Measurements from ENCODE around the gene P4HB.

P4HB gene

DNA sequence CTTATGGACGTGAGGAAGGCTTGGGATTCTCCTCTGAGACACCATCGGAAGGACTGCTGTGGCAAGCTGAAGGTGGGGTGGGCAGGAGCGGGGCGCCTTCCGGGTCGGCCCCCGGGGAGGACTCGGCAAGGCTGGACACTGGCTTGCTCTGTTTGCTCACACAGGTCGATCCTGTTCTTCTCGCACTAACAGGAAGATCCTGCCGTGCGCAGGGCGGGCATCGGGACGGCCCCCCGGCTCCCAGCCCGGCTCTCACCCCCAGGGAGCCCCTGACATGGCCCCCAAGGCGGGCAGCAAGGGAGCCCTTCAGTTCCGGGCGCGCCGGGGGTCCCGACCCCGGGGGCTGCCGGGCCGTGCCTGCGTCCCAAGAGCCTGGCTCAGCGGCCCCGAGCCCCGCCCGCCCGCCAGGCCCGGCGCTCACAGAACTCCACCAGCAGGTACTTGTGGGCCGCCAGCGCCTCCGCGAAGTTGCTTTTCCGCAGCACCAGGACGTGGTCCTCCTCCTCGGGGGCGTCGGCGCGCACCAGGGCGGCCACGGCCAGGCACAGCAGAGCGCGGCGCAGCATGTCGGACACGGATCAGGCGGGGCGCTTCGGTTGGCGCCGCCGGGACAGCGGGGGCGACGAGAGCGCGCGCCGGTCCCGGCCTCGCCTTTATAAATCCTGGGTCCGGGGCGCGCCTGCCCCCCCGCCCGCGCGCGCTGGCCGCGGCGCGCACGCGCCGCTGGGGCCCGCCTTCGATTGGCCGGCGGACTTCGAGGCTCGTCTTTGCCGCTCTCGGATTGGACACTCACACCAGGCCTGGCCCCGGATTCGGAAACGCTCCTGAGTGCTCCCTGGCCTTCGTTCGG is at the start of gene P4HB:
TSS of gene P4HB (minus strand) at position 630 of the 850 bp plus-strand sequence. CDS start at position 566, 64 bp downstream.
- peak in 1 of 3 donors; percentile 88 for DNase-seq (ENCODE audit: low read depth in 3 of 3, low spot score in 1 of 3)

DNA sequence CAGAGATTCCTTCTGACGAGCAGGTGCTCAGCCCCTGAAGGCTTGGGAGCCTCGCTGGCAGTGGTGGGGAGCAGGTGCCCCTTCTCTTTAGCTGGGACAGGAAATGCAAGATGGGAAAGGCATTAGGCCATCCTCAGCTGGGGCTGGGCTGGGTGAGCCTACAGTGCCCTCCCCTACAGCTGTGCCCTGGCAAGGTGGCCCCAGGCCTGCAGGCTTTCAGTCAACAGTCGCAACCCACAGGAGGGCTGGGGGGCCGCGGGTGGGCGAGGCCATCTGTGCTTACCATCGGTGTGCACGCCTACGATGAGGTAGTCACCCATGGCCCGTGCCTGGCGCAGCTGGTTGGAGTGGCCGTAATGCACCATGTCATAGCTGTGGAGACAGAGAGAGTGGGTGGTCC is 48.9 kb upstream of the P4HB start:
- no peak for DNase-seq (ENCODE audit: low read depth in 3 of 3, low spot score in 1 of 3)

GRCh38 chr17:81908793-81909192 is 48.5 kb upstream of the P4HB start:
- DNase-seq (ENCODE audit: low read depth in 3 of 3, low spot score in 1 of 3), result no peak

- no peak for DNase-seq (ENCODE audit: low read depth in 3 of 3, low spot score in 1 of 3)
Measured at GRCh38 chr17:81907219-81908145, 47.1 kb upstream of the P4HB start.

DNA sequence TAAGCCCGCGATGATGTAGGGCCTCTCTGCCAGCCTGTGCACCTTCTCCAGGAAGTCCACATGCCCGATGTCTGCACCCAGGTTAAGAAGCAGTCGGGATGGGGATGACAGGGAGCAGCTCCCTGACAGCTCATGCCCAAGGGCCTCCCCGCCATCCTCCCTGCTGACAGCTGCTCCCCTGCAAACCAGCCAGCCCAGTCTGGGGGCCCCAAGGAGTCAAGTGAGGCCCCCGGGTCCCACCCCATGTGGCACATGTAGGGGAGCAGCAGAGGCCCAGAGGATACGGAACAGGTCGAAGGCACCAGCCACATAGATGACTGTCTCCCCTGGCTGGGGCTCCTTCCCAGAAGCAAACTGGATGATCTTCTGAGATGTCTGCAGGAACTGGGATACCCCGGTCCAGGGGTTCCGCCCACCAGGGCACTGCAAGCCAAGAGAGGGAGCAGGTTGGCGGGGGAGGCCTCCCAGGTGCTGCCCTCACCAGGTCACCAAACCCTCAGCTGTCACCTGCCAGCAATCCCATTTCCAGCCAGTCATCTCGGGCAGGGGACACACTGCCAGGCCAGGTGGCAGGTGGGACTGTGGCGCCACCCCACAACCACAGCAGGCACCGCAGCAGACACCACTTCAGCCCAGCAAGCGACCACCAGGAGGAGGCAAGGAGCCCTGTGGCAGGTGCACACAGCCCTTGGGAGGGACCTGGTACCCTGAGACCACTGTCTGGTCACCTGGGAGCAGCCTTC is 46.3 kb upstream of the P4HB start:
- no peak for DNase-seq (ENCODE audit: low read depth in 3 of 3, low spot score in 1 of 3)

- DNase-seq (ENCODE audit: low read depth in 3 of 3, low spot score in 1 of 3), result no peak
Measured at GRCh38 chr17:81905993-81906392, 45.7 kb upstream of the P4HB start.

- DNase-seq (ENCODE audit: low read depth in 3 of 3, low spot score in 1 of 3), result no peak
Measured at GRCh38 chr17:81905424-81905875, 45.1 kb upstream of the P4HB start.

DNA sequence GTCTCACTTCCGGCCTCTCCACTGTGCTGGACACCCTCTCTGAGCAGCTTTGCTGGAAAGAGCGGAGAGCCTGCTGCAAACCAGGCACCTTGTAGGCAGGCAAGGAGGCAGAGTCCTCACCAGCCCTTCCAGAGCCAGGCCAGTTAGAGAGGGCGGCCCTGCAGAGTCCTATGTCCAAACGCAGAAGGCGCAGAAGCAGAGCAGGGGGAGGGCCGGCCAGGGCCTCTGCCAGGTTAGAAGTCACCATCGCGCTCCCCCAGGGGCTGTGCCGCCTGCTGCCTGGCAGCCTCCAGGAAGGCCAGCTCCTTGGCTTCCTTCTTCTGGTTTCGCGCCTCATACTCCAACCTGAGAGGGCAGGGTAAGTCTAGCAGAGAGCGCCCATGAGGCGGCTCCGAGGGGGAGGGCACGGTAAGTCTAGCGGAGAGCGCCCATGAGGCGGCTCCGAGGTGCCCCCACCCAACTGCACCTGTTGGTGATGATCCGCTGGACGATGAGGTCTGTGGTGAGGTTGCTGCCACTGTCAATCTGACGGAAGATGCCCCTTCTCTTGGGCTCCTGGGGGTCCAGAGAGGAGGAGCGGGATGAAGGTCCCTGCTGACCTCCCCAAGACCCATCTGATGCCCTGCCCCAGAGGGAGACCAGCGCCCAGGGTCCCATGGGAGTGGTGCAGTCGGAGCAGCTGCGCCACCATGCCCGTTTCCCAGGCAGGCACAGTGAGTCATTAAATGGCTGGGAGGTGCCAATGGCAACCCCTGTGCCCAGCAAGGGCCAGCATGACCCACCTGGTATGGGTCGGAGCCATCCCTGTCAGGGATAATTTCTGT is 44.5 kb upstream of the P4HB start:
- no peak for DNase-seq (ENCODE audit: low read depth in 3 of 3, low spot score in 1 of 3)

DNA sequence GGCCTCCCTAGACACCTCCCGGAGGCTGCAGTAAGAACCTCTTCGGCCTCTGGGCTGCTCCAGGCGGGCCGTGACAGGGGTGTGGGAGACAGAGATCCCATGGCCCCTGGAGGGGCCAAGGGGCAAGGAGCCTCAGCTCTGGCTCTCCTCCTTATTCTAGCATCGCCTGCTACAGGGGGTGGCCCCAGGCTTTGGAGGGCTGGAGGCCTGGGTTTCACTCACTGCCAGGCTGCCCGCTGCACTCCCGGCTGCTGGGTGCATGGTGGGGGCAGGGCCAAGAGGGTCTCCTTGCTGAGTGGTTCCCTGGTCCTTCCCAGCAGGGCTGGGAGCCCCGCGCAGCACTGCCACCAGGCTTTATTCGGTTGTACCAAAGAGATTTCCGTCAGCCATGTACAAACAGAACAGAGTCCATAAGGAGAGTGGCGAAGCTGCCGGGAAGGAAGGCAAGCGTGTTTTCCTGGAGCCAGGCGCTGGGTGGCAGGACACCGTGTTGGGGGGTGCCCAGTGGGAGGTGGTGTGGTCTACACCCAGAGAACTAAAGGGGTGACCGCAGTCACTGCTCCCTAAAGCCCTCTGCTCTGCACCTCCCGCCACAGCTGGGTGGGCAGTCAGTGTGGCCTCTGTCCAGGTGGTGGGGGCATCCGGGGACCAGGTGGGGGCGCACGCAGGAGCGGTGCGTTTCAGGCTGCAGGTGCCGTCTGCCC is 43.7 kb upstream of the P4HB start:
- no peak for DNase-seq (ENCODE audit: low read depth in 3 of 3, low spot score in 1 of 3)

DNA sequence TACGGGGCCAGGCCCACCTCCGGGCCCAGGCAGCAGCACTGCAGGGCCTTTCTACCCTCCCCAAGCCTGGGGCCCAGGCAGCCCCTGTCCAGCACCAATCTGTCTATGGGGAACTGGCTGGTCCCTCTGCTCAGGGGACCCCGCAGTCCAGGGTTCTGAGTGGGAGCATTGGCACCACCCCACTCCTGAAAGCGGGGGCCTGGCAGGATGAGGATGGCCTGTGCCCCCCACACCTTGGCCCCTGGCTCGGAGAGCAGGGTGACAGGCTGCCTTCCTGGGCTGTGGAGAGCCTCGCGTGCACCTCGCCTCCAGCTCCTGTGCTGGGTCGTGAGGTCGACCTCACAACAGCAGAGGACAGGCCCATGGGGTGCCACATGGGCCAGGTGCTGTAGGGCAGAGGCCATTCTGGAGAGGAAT is 43.1 kb upstream of the P4HB start:
- DNase-seq (ENCODE audit: low read depth in 3 of 3, low spot score in 1 of 3), result no peak

DNA sequence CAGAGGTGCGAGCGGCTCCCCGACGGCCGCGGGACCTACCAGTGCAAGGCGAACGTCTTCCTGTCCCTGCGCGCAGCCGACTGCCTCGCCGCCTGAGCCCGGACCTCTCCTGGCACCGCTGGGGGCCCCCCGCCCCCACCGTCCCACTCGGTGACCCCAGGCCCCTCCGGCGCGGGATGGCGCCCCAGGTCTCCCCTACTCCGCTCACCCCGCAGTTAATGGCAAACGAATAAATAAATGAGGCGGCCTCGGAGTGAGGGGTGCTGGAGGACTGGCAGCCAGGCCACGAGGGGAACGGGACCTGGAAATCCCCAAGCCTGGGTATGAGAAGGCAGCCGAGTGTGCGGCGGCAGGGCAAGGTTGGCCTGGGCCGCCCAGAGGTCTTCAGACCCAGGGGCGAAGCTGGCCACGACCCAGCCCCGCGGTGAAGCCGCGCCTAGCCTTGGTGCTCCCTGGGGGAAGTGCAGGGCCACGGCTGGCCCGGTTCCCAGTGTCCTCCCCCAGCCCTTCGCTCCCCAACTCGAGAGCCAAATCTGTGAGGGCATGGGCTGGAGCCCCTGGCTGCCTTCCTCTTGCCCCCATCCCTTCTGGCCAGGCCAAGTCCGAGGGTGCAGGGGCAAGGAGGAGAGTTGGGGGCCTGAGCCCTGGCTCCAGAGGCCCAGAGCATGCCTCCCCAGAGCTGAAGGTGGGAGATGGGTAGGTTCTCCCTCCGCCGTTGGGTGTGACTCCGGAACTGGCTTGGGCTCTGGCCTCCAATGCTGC is 42.5 kb upstream of the P4HB start:
- DNase-seq (ENCODE audit: low read depth in 3 of 3, low spot score in 1 of 3), result no peak

- DNase-seq (ENCODE audit: low read depth in 3 of 3, low spot score in 1 of 3), result no peak
Measured at GRCh38 chr17:81902023-81902652, 41.8 kb upstream of the P4HB start, which contains the start of gene NPB. Gene NPB, plus strand, starts transcription at chr17:81902238. Its CDS starts 40 bp downstream, at chr17:81902278.

GRCh38 chr17:81901167-81902022 is 41.1 kb upstream of the P4HB start:
- DNase-seq (ENCODE audit: low read depth in 3 of 3, low spot score in 1 of 3), result no peak

- no peak for DNase-seq (ENCODE audit: low read depth in 3 of 3, low spot score in 1 of 3)
Measured at GRCh38 chr17:81900181-81900820, 40.0 kb upstream of the P4HB start.

DNA sequence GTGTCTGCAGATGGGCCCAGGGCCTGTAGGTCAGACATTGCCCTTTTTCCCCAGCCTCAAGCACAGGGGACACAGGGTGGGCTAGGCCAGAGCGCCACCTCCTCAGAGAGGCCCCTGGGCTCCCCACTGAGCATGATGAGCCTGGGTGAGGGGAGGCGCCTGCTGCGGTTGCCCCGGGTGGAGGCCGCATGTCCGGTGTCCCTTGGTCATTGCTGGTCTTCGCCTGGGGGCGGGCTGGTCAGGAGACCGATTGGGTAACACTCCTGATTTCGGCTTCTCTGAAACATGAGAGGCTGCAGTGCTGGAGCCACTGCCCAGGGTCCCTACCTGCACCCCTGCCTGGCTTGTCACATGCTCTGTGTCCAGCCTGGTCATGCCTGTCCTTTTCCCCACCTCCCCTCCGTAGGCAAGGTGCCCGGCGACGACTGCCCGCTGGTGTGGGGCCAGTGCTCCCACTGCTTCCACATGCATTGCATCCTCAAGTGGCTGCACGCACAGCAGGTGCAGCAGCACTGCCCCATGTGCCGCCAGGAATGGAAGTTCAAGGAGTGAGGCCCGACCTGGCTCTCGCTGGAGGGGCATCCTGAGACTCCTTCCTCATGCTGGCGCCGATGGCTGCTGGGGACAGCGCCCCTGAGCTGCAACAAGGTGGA is 39.3 kb upstream of the P4HB start:
- DNase-seq (ENCODE audit: low read depth in 3 of 3, low spot score in 1 of 3), result no peak

DNA sequence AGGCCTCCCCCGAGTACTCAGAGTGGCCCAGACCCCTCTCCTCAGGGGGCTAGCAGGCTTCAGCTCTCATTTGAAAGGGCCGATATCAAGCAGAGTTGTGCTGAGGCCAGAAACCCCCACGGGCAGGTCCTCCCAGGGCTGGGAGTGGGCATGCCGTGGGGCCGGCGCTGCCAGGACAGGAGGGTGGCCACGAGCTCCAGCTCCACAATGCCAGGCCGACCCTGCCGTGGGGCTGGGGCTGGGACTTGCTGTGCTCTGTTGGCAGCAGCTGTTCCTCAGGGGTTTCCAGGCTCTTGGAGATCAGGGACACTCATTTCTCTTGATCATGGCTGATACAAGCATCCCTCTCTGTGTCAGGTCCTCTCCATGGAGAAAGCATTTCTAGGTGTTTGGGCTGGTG is 38.5 kb upstream of the P4HB start:
- DNase-seq (ENCODE audit: low read depth in 3 of 3, low spot score in 1 of 3), result no peak

Data from stimulated activated CD4-positive, alpha-beta T cell treated with anti-CD3 and anti-CD28 coated beads, TNF-alpha, amount 100 ng/mL, for 1 hour (primary cell).